BJ (cell line): ENCODE data around the gene LRCH3. TPM values are rescaled to one million over a fixed set of nuclear protein-coding genes. Genes with fewer than 3 reads are reported as not detected.

Experiments
- CTCF ChIA-PET: fragments of 350-600 bp; formaldehyde crosslinking; extraction: SDS; loops from one replicate; lab custom pipeline; 2021; ENCODE audit warnings: antibody characterized with exemption, inconsistent platforms; lab: Yijun Ruan, JAX
- POLR2A ChIA-PET: fragments of 300-600 bp; sonication (Branson Sonifier 250); formaldehyde crosslinking; extraction: SDS; loops from one replicate; lab custom pipeline; 2021; ENCODE audit warnings: antibody characterized with exemption; lab: Charles Lee
- DNase-seq: peaks from one replicate; pipeline ENCODE4 v3.0.0-alpha.2; 2011; ENCODE audit warnings: low read depth
- H3K27me3 ChIP-seq: 2 replicates; pipeline ENCODE4 v1.6.0; 2011; ENCODE audit warnings: low read length; ENCODE audit not compliant: control insufficient read depth, insufficient read depth
- H3K36me3 ChIP-seq: 2 replicates; pipeline ENCODE4 v1.5.1; 2011; ENCODE audit warnings: low read length; ENCODE audit not compliant: control insufficient read depth, insufficient read depth
- H3K4me3 ChIP-seq: 2 replicates; pipeline ENCODE4 v1.5.1; 2011; ENCODE audit warnings: low read depth, mild to moderate bottlenecking, control low read depth, low read length
- CTCF ChIP-seq: IDR thresholded peaks from 2 replicates; pipeline ENCODE4 v1.5.1; 2011; ENCODE audit warnings: low read depth, mild to moderate bottlenecking, control low read depth, inconsistent platforms, low read length, moderate library complexity; ENCODE audit not compliant: insufficient read depth
- polyA plus RNA-seq: library from polyadenylated mRNA; depleted of rRNA; stranded (reverse); fragments of >200 nt; gene quantifications from 2 replicates; pipeline ENCODE4 v1.2.3, GENCODE V29; 2011

Gene LRCH3
- polyA plus RNA-seq, 1 experiment = 155 TPM

GRCh38 chr3:197796087-197796486, 5.0 kb downstream of the LRCH3 start:
- no peaks in the 10 kb centered on the region for H3K36me3 ChIP-seq
- no peak for DNase-seq
- no peaks in the 10 kb centered on the region for H3K27me3 ChIP-seq
- ChIA-PET POLR2A (no interaction called here), CTCF (no interaction called here)
- no peak for TF ChIP-seq CTCF
- no peak overlapping the region for H3K4me3 ChIP-seq

GRCh38 chr3:197798863-197799262, 7.8 kb downstream of the LRCH3 start:
- TF ChIP-seq CTCF = no peak
- H3K36me3 ChIP-seq = no peaks in the 10 kb centered on the region
- H3K27me3 ChIP-seq = no peaks in the 10 kb centered on the region
- no peak overlapping the region for H3K4me3 ChIP-seq
- ChIA-PET POLR2A (no interaction called here), CTCF (no interaction called here)
- no peak for DNase-seq

- Histone ChIP-seq H3K27me3 (no peaks in the 10 kb centered on the region), H3K36me3 (no peaks in the 10 kb centered on the region), H3K4me3 (no peak overlapping the region)
- POLR2A ChIA-PET = no interaction called here
- TF ChIP-seq CTCF = no peak
- CTCF ChIA-PET = no interaction called here
- DNase-seq = no peak
Measured at GRCh38 chr3:197800379-197800778, 9.3 kb downstream of the LRCH3 start.

- ChIA-PET CTCF (interaction anchor here (0.6 to 0.7 kb wide), 2 partner anchors 69 to 121 kb away, joined by 3 read pairs; no protein-coding TSS in a partner anchor), POLR2A (no interaction called here)
- Histone ChIP-seq H3K27me3 (no peaks in the 10 kb centered on the region), H3K4me3 (no peak overlapping the region), H3K36me3 (no peaks in the 10 kb centered on the region)
- TF ChIP-seq CTCF = peak; percentile 41; the same call in 1 of the 2 replicates
- DNase-seq = peak; percentile 39
Measured at GRCh38 chr3:197801891-197802778, 11.1 kb downstream of the LRCH3 start.

GRCh38 chr3:197802779-197803459, 11.9 kb downstream of the LRCH3 start:
- DNase-seq = no peak
- H3K27me3 ChIP-seq = no peaks in the 10 kb centered on the region
- ChIA-PET POLR2A (interaction anchor here (0.6 kb wide), 1 partner anchor 8 kb away, joined by 3 read pairs; no protein-coding TSS in a partner anchor), CTCF (interaction anchor here (0.6 to 0.7 kb wide), 2 partner anchors 68 to 122 kb away, joined by 3 read pairs; no protein-coding TSS in a partner anchor)
- H3K4me3 ChIP-seq = no peak overlapping the region
- no peaks in the 10 kb centered on the region for H3K36me3 ChIP-seq
- no peak for TF ChIP-seq CTCF
